ENCODE results near the gene ZNF831.

DNA sequence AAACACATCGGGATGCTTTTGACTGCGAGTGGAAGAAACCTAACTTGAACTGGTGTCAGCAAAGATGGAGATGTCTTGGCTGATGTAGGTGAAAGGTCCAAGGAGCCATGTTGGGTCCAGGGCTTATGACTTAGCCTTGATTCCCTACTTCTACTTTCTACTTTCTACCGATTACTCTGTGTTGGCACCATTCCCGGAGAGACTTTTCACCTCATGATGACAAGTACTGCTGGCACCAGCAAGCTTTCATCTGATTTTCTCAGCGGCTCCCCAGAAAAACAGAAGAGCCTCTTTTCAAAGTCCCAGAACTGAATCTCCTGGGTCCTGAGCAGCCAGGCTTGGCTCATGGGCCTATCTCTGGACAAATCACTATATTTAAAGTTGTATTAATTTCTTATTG is 131.9 kb downstream of the ZNF831 start:
- TF ChIP-seq, protein P1, sequence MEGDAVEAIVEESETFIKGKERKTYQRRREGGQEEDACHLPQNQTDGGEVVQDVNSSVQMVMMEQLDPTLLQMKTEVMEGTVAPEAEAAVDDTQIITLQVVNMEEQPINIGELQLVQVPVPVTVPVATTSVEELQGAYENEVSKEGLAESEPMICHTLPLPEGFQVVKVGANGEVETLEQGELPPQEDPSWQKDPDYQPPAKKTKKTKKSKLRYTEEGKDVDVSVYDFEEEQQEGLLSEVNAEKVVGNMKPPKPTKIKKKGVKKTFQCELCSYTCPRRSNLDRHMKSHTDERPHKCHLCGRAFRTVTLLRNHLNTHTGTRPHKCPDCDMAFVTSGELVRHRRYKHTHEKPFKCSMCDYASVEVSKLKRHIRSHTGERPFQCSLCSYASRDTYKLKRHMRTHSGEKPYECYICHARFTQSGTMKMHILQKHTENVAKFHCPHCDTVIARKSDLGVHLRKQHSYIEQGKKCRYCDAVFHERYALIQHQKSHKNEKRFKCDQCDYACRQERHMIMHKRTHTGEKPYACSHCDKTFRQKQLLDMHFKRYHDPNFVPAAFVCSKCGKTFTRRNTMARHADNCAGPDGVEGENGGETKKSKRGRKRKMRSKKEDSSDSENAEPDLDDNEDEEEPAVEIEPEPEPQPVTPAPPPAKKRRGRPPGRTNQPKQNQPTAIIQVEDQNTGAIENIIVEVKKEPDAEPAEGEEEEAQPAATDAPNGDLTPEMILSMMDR (conservative IDR thresholded peaks at IDR 0.05) = no peak
- no peak for TF ChIP-seq ZFX (IDR thresholded peaks at IDR 0.05)
